NT2/D1 (cell line): Measurements from ENCODE around the gene TMEM232.
"Not testable (repeated sequence)": the region's sequence is repeated elsewhere in the genome, so short reads cannot be mapped to it uniquely, and the experiment has no call there.

Experiments used
- SUZ12 ChIP-seq: IDR thresholded peaks from 2 replicates; pipeline ENCODE4 v1.6.1; 2011; ENCODE audit not compliant: insufficient read length, insufficient read depth; ENCODE audit errors: extremely low read depth
- YY1 ChIP-seq: IDR thresholded peaks from 2 replicates; pipeline ENCODE4 v1.6.1; 2011; ENCODE audit not compliant: insufficient read length, insufficient read depth
- ZNF274 ChIP-seq: IDR thresholded peaks from 2 replicates; pipeline ENCODE4 v1.6.1; 2011; ENCODE audit warnings: mild to moderate bottlenecking, low read depth, low read length

- not testable (repeated sequence) for TF ChIP-seq ZNF274, YY1, SUZ12
These were observed 191.3 kb downstream of the TMEM232 start for GRCh38 chr5:110535146-110535545.
